Bronchial epithelial cell (primary cell): ENCODE data around the gene DLGAP1. TPM values are rescaled to one million over a fixed set of nuclear protein-coding genes. Genes with fewer than 3 reads are reported as not detected.
A peak's percentile ranks its signal among the peaks of the same experiment; 100 is the strongest.

Experiments used
- DNase-seq: peaks from one replicate; pipeline ENCODE4 v3.0.0-alpha.2; 2010; ENCODE audit warnings: low read depth
- FAIRE-seq: peaks from 2 replicates; lab custom pipeline; 2011; peaks lifted over from hg19 to GRCh38; lab: Jason Lieb, UNC
- H3K27me3 ChIP-seq: 2 replicates; pipeline ENCODE4 v1.5.1; 2011; ENCODE audit warnings: low read length; ENCODE audit not compliant: control insufficient read depth, insufficient read depth
- H3K36me3 ChIP-seq: 2 replicates; pipeline ENCODE4 v1.5.1; 2011; ENCODE audit warnings: low read length; ENCODE audit not compliant: control insufficient read depth, insufficient read depth
- H3K4me3 ChIP-seq: 2 replicates; pipeline ENCODE4 v1.5.1; 2011; ENCODE audit warnings: mild to moderate bottlenecking, low read depth, low read length, control low read depth
- total RNA-seq: library from RNA; depleted of rRNA; stranded (reverse); fragments of >200 nt; gene quantifications from 2 replicates; pipeline ENCODE4 v1.2.1, GENCODE V29; 2014
- TF ChIP-seq, protein P1 (sequence below): IDR thresholded peaks from 2 replicates; pipeline ENCODE4 v1.5.1; 2011; ENCODE audit warnings: mild to moderate bottlenecking, moderate library complexity, low read length, control low read depth, inconsistent platforms; ENCODE audit not compliant: insufficient read depth, severe bottlenecking

DLGAP1 gene
- total RNA-seq, 1 donor from 2014 or later = not detected

DNA sequence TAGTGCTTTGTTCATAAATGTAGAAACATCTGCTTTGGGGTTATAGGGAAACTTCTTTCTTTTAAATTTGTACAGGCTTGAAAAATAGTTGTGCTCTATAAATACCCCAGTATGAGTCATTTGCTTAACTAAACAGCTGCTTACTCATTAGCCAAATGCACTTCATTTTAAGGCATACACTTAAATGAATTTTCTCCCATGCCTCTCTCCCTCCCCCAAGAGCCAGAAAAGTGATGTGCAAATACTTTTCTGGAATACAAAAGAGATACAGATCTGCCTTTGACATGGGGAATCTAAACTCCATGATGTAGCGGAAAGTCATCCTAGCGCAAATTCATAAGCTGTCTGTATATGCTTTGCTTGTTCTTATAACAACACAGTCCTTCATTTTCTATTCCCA, 469.4 kb downstream of the DLGAP1 start:
- no peak for FAIRE-seq
- H3K27me3 ChIP-seq = no peaks in the 10 kb centered on the region
- TF ChIP-seq, protein P1, sequence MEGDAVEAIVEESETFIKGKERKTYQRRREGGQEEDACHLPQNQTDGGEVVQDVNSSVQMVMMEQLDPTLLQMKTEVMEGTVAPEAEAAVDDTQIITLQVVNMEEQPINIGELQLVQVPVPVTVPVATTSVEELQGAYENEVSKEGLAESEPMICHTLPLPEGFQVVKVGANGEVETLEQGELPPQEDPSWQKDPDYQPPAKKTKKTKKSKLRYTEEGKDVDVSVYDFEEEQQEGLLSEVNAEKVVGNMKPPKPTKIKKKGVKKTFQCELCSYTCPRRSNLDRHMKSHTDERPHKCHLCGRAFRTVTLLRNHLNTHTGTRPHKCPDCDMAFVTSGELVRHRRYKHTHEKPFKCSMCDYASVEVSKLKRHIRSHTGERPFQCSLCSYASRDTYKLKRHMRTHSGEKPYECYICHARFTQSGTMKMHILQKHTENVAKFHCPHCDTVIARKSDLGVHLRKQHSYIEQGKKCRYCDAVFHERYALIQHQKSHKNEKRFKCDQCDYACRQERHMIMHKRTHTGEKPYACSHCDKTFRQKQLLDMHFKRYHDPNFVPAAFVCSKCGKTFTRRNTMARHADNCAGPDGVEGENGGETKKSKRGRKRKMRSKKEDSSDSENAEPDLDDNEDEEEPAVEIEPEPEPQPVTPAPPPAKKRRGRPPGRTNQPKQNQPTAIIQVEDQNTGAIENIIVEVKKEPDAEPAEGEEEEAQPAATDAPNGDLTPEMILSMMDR = no peak
- no peaks in the 10 kb centered on the region for H3K36me3 ChIP-seq
- DNase-seq = peak; percentile 93
- no peak overlapping the region for H3K4me3 ChIP-seq

DNA sequence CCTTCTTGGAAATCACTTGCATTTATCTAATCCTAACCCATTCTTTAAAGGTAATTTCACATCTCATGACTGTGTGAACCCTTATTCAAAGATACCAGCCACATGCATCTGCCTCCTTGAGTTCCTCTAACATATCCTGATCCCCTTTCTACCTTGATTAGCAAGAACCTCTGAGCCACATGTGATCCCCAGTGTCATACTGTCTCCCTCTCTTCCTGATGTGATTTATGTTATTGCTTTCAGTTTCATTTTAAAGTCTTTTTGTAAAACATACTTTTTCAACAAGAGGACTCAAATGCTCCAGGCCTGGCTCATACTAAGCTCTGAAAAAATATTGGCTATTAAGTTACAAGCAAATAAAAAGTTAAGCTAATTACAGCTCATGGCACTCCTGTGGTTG, 470.1 kb downstream of the DLGAP1 start:
- TF ChIP-seq, protein P1 = no peak
- no peaks in the 10 kb centered on the region for H3K27me3 ChIP-seq
- DNase-seq (peak; percentile 28), FAIRE-seq (no peak)
- H3K4me3 ChIP-seq = no peak overlapping the region
- H3K36me3 ChIP-seq = no peaks in the 10 kb centered on the region

DNA sequence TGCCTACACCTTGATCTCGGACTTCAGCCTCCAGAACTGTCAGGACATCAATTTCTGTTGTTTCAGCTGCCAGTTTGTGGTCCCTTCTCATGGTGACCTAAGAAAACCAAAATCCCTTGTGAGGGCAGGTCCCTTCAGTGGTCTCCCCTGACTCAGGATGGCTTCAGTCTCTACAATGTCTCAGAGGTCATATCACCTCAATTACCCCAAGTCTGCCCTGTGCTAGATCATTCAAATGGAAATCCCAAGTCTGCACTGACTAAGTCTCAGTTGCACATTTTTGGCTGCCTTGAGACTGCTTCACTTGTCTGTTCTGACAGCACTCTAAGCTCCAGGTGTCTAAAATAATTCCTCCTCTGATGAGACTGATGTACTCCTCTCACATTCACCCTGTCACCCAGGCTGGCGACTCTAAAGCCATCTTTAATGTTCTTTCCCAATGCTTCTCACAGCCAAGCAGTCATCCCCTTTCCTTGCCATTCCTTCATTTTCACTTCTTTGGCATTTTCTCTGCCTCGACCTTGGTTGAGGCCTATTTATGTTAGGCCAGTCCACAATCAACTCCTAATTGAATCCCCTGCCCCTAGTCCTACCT, 470.8 kb downstream of the DLGAP1 start:
- DNase-seq (peak; percentile 60), FAIRE-seq (no peak)
- TF ChIP-seq, protein P1 = no peak
- Histone ChIP-seq H3K27me3 (no peaks in the 10 kb centered on the region), H3K4me3 (no peak overlapping the region), H3K36me3 (no peaks in the 10 kb centered on the region)

DNA sequence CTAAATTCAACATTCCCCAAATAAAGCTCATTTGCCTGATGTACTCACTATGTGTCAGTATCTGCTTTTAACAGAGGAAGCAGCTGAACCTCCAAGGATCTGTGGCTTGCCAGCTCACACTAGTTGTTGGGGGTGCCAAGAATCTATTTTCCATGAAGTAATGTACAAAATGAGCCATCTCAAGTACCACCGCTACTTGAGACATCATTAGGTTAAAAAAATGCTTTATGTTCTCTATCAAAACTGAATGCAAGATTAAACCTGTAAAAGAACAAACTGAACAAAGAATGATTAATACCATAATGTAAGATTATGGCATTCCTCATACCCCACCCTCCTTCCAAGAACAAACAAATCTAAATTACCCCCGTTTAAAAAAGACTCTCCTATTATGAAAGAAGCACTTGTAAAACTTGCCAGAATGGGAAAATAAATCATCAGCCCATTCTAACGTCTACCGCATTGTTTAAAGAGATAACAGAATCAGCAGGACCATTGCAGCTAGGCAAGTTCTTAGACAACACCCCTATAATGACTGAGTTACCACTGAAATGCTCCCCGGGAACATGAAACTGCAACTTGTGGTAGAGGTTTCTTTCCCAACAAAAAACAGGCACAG, 471.6 kb downstream of the DLGAP1 start:
- H3K27me3 ChIP-seq = no peaks in the 10 kb centered on the region
- DNase-seq (peak; percentile 98), FAIRE-seq (no peak)
- no peaks in the 10 kb centered on the region for H3K36me3 ChIP-seq
- no peak overlapping the region for H3K4me3 ChIP-seq
- TF ChIP-seq, protein P1 = no peak

DNA sequence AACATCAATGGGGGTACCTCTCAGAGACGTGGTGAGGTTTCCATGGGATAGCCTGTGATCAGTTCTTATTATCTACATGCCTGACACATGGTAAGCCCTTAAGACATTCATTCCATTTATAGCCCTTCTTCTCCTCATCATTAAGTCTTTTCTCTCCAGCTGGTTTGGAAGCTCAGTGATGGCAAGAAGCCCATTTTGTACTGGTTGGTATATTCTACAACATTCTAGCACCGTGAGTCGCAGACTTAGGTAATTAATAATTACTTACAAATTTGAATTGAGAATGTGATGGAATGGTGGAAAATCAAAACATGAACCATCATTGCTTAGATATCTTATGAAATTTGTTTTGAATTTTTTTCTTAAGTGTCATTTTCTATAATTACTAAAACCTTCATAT, 472.6 kb downstream of the DLGAP1 start:
- H3K4me3 ChIP-seq = no peak overlapping the region
- DNase-seq = peak; percentile 32
- no peaks in the 10 kb centered on the region for H3K27me3 ChIP-seq
- FAIRE-seq = no peak
- TF ChIP-seq, protein P1 = no peak
- H3K36me3 ChIP-seq = no peaks in the 10 kb centered on the region
